ENCODE results near the gene PTEN.
A peak's percentile ranks its signal among the peaks of the same experiment; 100 is the strongest.

PTEN gene

GRCh38 chr10:87918254-87918859, 54.9 kb downstream of the PTEN start:
- H3K9me3 Mint-ChIP-seq = peaks cover 14% of the 10 kb centered on the region
- TF ChIP-seq, protein P1, sequence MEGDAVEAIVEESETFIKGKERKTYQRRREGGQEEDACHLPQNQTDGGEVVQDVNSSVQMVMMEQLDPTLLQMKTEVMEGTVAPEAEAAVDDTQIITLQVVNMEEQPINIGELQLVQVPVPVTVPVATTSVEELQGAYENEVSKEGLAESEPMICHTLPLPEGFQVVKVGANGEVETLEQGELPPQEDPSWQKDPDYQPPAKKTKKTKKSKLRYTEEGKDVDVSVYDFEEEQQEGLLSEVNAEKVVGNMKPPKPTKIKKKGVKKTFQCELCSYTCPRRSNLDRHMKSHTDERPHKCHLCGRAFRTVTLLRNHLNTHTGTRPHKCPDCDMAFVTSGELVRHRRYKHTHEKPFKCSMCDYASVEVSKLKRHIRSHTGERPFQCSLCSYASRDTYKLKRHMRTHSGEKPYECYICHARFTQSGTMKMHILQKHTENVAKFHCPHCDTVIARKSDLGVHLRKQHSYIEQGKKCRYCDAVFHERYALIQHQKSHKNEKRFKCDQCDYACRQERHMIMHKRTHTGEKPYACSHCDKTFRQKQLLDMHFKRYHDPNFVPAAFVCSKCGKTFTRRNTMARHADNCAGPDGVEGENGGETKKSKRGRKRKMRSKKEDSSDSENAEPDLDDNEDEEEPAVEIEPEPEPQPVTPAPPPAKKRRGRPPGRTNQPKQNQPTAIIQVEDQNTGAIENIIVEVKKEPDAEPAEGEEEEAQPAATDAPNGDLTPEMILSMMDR (IDR thresholded peaks at IDR 0.05) = no peak
- peaks cover 17% of the 10 kb centered on the region for H3K4me1 Mint-ChIP-seq
- H3K27ac Mint-ChIP-seq = peak overlapping the region; percentile 22
- H3K36me3 Mint-ChIP-seq (ENCODE audit: low read depth) = peaks cover 72% of the 10 kb centered on the region
- no peaks in the 10 kb centered on the region for H3K27me3 Mint-ChIP-seq (ENCODE audit: low read depth, poor library complexity)
- no peak overlapping the region for H3K4me3 Mint-ChIP-seq
- no peak for DNase-seq

DNA sequence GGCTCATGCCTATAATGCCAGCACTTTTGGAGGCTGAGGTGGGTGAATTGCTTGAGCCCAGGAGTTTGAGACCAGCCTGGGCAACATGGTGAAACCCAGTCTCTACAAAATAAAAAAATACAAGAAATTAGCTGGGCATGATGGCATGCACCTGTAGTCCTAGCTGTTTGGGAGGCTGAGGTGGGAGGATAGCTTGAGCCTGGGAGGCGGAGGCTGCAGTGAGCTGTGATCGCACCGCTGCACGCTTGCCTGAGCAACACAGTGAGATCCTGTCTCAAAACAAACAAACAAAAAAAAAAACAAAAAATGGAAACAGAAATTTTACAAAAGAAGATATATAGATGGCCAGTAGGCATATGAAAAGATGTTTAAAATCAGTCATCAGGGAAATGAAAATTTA, 57.1 kb downstream of the PTEN start:
- Mint-ChIP-seq H3K27me3 (ENCODE audit: low read depth, poor library complexity) (no peaks in the 10 kb centered on the region), H3K4me1 (peaks cover 15% of the 10 kb centered on the region), H3K27ac (no peak overlapping the region), H3K9me3 (peaks cover 4% of the 10 kb centered on the region), H3K4me3 (no peak overlapping the region), H3K36me3 (ENCODE audit: low read depth) (peaks cover 69% of the 10 kb centered on the region)
- TF ChIP-seq, protein P1 (IDR thresholded peaks at IDR 0.05) = no peak
- DNase-seq = no peak

GRCh38 chr10:87921931-87922688, 58.7 kb downstream of the PTEN start:
- TF ChIP-seq, protein P1 (IDR thresholded peaks at IDR 0.05) = no peak
- DNase-seq = no peak
- H3K4me1 Mint-ChIP-seq = peaks cover 8% of the 10 kb centered on the region
- peaks cover 4% of the 10 kb centered on the region for H3K9me3 Mint-ChIP-seq
- no peaks in the 10 kb centered on the region for H3K27me3 Mint-ChIP-seq (ENCODE audit: low read depth, poor library complexity)
- peaks cover 66% of the 10 kb centered on the region for H3K36me3 Mint-ChIP-seq (ENCODE audit: low read depth)
- H3K27ac Mint-ChIP-seq = peak overlapping the region; percentile 17
- no peak overlapping the region for H3K4me3 Mint-ChIP-seq

GRCh38 chr10:87923233-87923632, 59.8 kb downstream of the PTEN start:
- peaks cover 8% of the 10 kb centered on the region for H3K4me1 Mint-ChIP-seq
- no peaks in the 10 kb centered on the region for H3K27me3 Mint-ChIP-seq (ENCODE audit: low read depth, poor library complexity)
- H3K4me3 Mint-ChIP-seq = no peak overlapping the region
- TF ChIP-seq, protein P1 (IDR thresholded peaks at IDR 0.05) = no peak
- H3K27ac Mint-ChIP-seq = peak overlapping the region; percentile 76
- peaks cover 4% of the 10 kb centered on the region for H3K9me3 Mint-ChIP-seq
- H3K36me3 Mint-ChIP-seq (ENCODE audit: low read depth) = peaks cover 68% of the 10 kb centered on the region
- no peak for DNase-seq

- TF ChIP-seq, protein P1 (IDR thresholded peaks at IDR 0.05) = no peak
- peaks cover 8% of the 10 kb centered on the region for H3K4me1 Mint-ChIP-seq
- H3K9me3 Mint-ChIP-seq = no peaks in the 10 kb centered on the region
- no peaks in the 10 kb centered on the region for H3K27me3 Mint-ChIP-seq (ENCODE audit: low read depth, poor library complexity)
- H3K36me3 Mint-ChIP-seq (ENCODE audit: low read depth) = peaks cover 61% of the 10 kb centered on the region
- peak overlapping the region; percentile 31 for H3K27ac Mint-ChIP-seq
- no peak for DNase-seq
- no peak overlapping the region for H3K4me3 Mint-ChIP-seq
Observed at GRCh38 chr10:87925570-87925969, 62.1 kb downstream of the PTEN start.

All from nephron progenitor cell (in vitro differentiated cells).